C4-2B (cell line): ENCODE measurements around the gene IRF5.
A peak's percentile ranks its signal among the peaks of the same experiment; 100 is the strongest.

Source experiments
- H3K27ac ChIP-seq: fragments of 450-650 bp; 2 replicates; pipeline ENCODE4 v1.5.1; 2017
- ZFX ChIP-seq: fragments of 450-650 bp; IDR thresholded peaks from 2 replicates; pipeline ENCODE4 v1.6.1; 2017
- TF ChIP-seq, protein P1 (sequence below): fragments of 450-650 bp; conservative IDR thresholded peaks from 2 replicates; pipeline ENCODE4 v1.5.1; 2017; ENCODE audit warnings: mild to moderate bottlenecking

IRF5 gene

DNA sequence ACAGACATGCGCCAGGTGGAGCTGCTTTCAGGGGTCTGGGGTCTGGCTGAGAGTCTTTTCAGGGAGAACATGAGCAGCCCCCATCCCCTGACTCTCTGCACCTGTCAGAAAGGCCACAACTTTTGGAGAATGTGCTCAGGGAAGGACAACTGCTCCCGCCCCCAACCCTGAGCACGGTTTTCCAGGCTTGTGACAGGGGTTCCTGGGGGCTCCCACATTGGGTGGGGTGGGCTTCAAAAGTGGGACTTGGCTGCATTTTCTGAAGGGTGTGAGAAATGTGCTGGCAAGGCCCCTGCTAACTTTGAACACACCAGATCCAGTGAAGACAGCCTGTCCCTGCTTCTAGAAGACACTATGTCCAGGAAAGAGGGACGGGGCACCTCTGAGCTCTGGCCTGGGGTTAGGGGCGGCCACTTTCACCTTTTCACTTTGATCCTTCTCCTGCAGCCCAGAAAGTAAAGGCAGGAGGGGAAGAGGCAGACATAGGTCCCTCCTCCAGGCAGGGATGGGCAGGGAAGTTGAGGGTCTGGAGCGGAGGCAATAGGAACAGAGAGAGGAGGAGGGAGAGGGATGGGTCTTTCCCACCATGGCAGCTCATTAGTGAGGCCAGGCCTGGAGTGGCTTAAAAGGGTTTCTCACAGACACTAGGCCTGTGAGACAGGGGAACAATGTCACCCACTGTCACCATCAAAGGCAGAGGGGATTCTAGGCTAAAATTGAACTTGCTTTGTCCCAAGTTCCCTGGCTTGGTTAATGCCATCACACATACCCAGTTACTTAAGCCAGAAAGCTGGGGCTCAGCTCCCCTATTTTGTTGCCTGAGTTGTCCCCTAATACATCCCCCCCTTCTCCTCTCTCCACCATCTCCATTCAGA lies 28.7 kb upstream of the IRF5 start:
- no peak overlapping the region for H3K27ac ChIP-seq
- TF ChIP-seq, protein P1, sequence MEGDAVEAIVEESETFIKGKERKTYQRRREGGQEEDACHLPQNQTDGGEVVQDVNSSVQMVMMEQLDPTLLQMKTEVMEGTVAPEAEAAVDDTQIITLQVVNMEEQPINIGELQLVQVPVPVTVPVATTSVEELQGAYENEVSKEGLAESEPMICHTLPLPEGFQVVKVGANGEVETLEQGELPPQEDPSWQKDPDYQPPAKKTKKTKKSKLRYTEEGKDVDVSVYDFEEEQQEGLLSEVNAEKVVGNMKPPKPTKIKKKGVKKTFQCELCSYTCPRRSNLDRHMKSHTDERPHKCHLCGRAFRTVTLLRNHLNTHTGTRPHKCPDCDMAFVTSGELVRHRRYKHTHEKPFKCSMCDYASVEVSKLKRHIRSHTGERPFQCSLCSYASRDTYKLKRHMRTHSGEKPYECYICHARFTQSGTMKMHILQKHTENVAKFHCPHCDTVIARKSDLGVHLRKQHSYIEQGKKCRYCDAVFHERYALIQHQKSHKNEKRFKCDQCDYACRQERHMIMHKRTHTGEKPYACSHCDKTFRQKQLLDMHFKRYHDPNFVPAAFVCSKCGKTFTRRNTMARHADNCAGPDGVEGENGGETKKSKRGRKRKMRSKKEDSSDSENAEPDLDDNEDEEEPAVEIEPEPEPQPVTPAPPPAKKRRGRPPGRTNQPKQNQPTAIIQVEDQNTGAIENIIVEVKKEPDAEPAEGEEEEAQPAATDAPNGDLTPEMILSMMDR: no peak
- TF ChIP-seq ZFX: no peak

DNA sequence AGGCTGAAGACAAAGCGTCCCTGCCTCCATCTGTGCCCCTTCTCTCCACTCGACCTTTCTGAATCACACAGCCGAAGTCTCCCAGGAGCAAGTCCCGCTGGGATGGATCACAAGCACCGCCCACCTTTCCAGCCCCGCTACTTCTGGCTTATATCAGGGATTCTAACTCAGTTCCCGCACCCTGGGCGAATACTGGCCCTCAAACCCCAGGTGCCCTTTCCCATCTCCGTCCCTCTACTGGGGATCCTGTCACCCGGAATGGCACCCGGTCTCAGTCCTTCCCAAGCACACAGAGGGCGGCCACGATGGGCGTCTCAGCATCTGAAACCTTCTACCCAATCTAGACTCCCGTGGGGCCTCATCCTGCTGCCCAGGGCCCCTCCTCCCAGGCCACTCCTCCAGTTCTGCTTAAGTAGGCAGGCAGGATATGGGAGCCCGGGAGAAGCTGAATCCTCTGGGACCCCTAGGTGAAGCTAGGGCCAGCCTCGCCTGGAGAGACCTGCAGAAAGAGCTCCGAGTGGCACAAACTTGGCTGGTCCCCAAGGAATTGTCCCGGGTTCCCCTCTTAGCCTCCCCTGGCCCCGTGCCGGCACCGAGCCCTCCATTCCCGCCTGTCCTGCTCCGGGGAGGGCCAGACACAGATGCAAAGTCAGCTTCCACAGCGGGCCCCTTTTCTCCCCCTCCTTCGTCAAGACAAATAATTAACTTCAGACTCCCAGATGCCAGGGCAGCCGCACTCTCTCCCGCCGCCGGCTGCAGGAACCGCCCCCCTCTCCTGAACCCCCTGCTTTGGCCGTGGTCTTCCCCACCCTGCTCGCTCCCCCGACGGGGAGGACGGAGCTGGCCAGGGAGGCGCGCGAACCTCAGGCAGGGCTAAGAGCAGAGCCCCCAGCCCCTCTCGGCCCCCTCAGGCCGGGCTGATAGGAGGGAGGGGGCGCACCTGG lies 27.8 kb upstream of the IRF5 start:
- TF ChIP-seq ZFX: no peak
- TF ChIP-seq, protein P1: no peak
- H3K27ac ChIP-seq: no peak overlapping the region

DNA sequence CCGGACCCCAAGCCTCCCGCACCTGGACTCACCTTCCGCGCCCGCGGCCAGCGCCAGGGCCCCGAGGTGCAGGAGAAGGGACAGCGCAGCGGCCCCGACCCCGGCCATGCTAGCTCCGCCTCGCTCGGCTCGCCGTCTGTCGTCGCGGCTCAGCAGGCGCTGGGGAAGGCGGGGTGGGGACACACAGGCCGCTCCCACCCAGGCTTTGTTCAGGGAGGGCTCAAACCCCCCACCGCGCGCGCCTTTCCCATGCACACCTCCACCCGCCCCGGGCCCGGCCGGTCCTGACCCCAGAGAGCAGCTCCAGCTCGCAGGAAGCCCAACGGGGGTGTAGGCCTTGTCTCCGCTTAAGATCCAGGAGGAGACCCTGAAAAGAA lies 27.2 kb upstream of the IRF5 start, which contains the start of gene KCP:
KCP (minus strand) TSS at position 141 of the 377 bp plus-strand sequence; CDS start at position 108, 33 bp downstream.
- H3K27ac ChIP-seq: peak within 1 kb of the TSS; percentile 77
- TF ChIP-seq, protein P1: no peak
- TF ChIP-seq ZFX: no peak

DNA sequence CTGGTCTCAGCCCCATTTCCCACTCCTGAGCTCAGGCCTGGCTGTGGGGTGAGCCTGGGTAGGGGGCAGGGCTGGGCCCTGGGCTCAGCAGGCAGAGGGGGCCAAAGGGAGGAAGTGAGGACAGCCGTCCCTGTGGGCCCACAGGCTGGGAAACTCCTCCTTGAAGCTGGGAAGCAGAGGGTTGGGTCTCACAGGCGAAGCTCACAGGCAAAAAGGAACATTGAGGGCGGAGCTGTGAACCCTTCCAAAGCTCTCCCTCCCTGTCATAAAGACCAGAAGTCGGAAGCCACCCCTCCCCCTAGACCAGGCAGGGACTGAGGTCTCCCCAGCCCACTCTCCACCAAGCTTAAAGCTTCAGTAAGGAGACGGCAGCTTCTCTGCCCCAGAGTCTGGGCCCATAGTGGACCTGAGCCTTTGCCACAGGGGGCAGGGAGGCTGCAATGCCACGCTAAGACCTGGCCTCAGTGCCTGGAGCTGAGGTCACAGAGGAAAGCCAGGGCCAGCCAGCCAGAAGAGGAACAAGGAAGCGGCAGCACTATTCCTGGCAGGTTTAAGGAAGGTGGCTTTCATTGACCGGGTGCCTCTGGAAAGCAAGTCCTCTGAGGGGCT lies 26.2 kb upstream of the IRF5 start:
- peak overlapping the region; percentile 77 for H3K27ac ChIP-seq
- TF ChIP-seq ZFX: no peak; the same call in 1 of the 2 replicates
- TF ChIP-seq, protein P1: no peak

DNA sequence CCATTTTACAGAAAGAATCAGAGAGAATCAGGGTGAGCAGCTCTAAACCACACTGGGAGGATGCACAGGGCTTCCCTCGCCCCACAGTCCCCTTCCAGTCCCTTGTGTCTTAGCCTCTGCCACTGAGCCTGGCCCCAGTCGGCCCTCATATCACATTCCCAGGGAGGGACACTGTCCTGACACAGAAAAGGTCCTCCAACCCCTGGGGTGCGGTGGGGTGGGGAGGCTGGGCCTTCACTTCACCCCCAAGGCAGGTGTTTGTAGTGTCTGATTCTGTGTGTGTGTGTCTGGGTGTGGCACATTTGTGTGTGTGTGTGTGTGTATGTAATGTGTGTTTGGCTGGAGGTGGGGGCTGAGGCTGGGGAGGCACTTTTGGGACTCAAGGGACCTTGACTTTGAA lies 25.4 kb upstream of the IRF5 start:
- H3K27ac ChIP-seq: peak overlapping the region; percentile 77
- TF ChIP-seq, protein P1: no peak
- no peak for TF ChIP-seq ZFX

DNA sequence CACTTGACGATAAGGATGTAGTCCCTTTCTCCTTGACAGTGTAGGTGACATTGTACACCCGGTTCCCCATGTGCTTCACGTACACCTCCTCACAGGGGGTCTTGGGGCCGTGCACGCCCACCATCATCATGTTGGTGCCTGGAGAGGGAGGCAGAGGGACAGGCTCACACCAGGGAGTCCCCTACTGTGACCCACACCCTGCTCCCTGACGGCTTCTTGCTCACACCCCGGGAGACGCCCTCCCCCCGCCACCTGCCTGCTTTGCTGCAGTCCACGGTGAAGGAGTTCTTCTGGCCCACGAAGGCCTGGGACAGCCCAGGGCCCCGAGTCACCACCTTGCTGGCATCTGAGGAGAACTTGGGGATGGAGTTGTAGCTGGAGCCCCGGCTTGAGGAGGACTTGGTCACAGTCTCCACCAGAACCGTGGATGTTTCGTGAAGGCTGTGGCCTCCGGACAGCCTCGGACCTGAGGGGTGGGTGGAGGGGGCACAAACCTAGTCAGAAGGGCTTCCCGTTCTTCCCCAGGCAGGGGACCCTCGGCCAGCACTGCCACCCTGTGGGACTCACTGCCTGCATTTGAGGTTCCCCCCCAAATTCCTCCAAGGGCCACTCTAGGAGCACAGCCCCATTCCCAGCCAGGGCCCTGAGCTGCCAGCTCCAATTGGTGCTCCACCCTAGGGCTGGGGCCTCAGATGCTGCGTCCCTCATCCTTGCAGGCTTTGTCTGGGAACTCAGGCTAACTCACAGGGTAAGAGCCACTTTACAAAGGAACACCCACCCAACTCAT lies 24.8 kb upstream of the IRF5 start:
- H3K27ac ChIP-seq: peak overlapping the region; percentile 77
